Tibial artery (tissue), 4 donors: ENCODE results near the gene SMIM23.

Experiments used
- DNase-seq, 2 donors: peaks; one replicate each; pipeline ENCODE4 v3.0.0-alpha.2; 2019
- H3K27ac ChIP-seq, 2 donors: fragments of 200-600 bp; sonication (generic) in 1 of 2; 1 replicate in 1 of 2; 2 replicates in 1 of 2; pipeline ENCODE4 v1.5.1; 2018 to 2019; ENCODE audit warnings: mild to moderate bottlenecking in 1 of 2
- H3K27me3 ChIP-seq, 2 donors: fragments of 200-600 bp; sonication (generic) in 1 of 2; one replicate each; pipeline versions ENCODE4 v1.5.1 to v1.6.0; 2016 to 2019
- H3K36me3 ChIP-seq, 3 donors: fragments of 200-600 bp; sonication (generic) in 2 of 3; one replicate each; pipeline ENCODE4 v1.5.1; 2016 to 2019; ENCODE audit warnings: mild to moderate bottlenecking in 2 of 3
- H3K4me1 ChIP-seq, 4 donors: fragments of 200-600 bp; sonication (generic) in 2 of 4; 1 replicate in 3 of 4; 2 replicates in 1 of 4; pipeline ENCODE4 v1.5.1; 2016 to 2019
- H3K4me3 ChIP-seq, 2 donors: fragments of 200-600 bp; sonication (generic) in 1 of 2; 1 replicate in 1 of 2; 2 replicates in 1 of 2; pipeline ENCODE4 v1.5.1; 2018 to 2019; ENCODE audit warnings: mild to moderate bottlenecking in 2 of 2
- H3K9me3 ChIP-seq, 3 donors: fragments of 200-600 bp; sonication (generic) in 1 of 3; one replicate each; pipeline ENCODE4 v1.5.1; 2016 to 2019
- intact Hi-C: fragments of 100-400 bp; cut with DNase I; formaldehyde crosslinking; loops from one replicate; pipeline ENCODE4 v1.15.0; 2023; ENCODE audit warnings: low total_unique reads
- TF ChIP-seq, protein P1 (sequence below), 2 experiments: fragments of 200-600 bp in 1 of 2; fragments of 450-650 bp in 1 of 2; IDR thresholded peaks; one replicate each; pipeline ENCODE4 v1.5.1; 2017 to 2019; ENCODE audit warnings: antibody characterized with exemption in 2 of 2, mild to moderate bottlenecking in 1 of 2, moderate library complexity in 1 of 2

SMIM23 gene

DNA sequence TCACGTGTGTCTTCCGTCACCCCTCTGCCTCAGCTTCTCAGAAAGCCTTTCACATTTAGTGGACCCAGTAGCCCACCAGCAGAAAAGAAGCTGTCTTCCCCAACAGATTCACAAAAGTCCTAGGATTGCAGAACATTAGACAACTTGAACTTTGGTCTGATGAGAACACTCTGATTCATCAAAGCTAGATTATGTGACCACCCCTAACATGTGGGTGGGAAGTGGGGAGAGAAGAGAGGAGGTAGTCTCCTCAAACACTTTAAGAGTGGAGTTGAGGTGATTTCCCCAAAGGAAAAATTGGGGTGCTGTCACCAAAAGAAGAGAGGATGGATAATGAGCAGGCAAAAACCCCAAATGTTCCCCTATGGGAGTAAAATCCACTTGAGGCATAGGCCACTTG, 41.4 kb upstream of the SMIM23 start:
- TF ChIP-seq, protein P1, sequence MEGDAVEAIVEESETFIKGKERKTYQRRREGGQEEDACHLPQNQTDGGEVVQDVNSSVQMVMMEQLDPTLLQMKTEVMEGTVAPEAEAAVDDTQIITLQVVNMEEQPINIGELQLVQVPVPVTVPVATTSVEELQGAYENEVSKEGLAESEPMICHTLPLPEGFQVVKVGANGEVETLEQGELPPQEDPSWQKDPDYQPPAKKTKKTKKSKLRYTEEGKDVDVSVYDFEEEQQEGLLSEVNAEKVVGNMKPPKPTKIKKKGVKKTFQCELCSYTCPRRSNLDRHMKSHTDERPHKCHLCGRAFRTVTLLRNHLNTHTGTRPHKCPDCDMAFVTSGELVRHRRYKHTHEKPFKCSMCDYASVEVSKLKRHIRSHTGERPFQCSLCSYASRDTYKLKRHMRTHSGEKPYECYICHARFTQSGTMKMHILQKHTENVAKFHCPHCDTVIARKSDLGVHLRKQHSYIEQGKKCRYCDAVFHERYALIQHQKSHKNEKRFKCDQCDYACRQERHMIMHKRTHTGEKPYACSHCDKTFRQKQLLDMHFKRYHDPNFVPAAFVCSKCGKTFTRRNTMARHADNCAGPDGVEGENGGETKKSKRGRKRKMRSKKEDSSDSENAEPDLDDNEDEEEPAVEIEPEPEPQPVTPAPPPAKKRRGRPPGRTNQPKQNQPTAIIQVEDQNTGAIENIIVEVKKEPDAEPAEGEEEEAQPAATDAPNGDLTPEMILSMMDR (IDR thresholded peaks at IDR 0.05): no peak
- Histone ChIP-seq H3K4me3 (no peak overlapping the region), H3K4me1 (peaks cover 0 to 20% (median 0%) of the 10 kb centered on the region in 4 donors), H3K27me3 (no peaks in the 10 kb centered on the region), H3K36me3 (no peaks in the 10 kb centered on the region), H3K27ac (no peak overlapping the region), H3K9me3 (no peaks in the 10 kb centered on the region)
- no peak for DNase-seq
- intact Hi-C loops: loop anchor here (10.0 kb wide), 1 partner anchor 161 kb away; no protein-coding TSS in a partner anchor

DNA sequence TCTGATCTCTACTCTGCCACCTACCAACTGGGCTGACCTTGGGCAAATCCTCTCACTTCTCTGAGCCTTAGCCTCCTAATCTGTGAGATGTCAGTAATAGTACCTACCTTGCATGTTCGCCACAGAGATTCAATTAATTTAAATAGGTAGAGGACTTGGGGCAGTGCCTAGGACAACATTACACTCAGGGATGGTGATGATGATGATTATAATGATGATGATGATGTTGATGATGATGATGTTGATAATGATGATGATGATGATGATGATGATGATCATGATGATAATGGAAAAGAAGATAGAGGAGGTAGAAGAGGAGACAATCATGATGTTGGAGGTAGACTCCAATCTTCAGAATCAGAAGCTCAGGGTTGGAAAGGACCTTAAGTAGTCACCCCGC, 40.7 kb upstream of the SMIM23 start:
- TF ChIP-seq, protein P1 (IDR thresholded peaks at IDR 0.05): no peak
- Histone ChIP-seq H3K4me3 (no peak overlapping the region), H3K36me3 (no peaks in the 10 kb centered on the region), H3K4me1 (peaks cover 0 to 26% (median 3%) of the 10 kb centered on the region in 4 donors), H3K27me3 (no peaks in the 10 kb centered on the region), H3K27ac (no peak overlapping the region), H3K9me3 (no peaks in the 10 kb centered on the region)
- DNase-seq: no peak
- intact Hi-C loops: loop anchor here (10.0 kb wide), 1 partner anchor 160 kb away; no protein-coding TSS in a partner anchor

DNA sequence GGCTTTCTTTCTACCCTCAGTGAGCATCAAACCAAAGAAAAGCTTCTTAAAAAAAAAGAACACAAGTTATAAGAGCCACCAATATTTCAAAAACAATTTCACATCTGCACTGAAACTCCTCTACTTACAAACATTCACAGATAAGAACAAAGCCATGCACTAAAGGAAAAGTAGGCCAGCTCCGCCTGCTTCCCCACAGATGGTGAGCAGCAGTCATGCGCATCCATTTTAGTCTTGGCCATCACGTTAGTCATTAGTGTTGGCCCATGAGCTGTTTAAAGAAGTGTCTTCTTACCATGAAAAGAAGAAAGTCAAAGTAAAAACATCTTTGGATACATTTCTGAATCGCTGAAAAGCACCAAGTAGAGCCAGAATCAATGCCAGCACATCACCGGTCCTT, 40.0 kb upstream of the SMIM23 start:
- intact Hi-C loops: loop anchor here (10.0 kb wide), 1 partner anchor 159 kb away; no protein-coding TSS in a partner anchor
- H3K4me3 ChIP-seq: no peak overlapping the region
- H3K27me3 ChIP-seq: no peaks in the 10 kb centered on the region
- no peak for DNase-seq
- no peaks in the 10 kb centered on the region for H3K36me3 ChIP-seq
- H3K4me1 ChIP-seq: peaks cover 0 to 34% (median 8%) of the 10 kb centered on the region in 4 donors
- no peak overlapping the region for H3K27ac ChIP-seq
- TF ChIP-seq, protein P1 (IDR thresholded peaks at IDR 0.05): no peak
- H3K9me3 ChIP-seq: no peaks in the 10 kb centered on the region

- H3K36me3 ChIP-seq: no peaks in the 10 kb centered on the region
- peaks cover 0 to 26% (median 10%) of the 10 kb centered on the region in 4 donors for H3K4me1 ChIP-seq
- no peaks in the 10 kb centered on the region for H3K27me3 ChIP-seq
- no peak overlapping the region for H3K27ac ChIP-seq
- H3K9me3 ChIP-seq: no peaks in the 10 kb centered on the region
- H3K4me3 ChIP-seq: no peak overlapping the region
- DNase-seq: peak in 1 of 2 donors; percentile 19
- intact Hi-C loops: loop anchor here (10.0 kb wide), 1 partner anchor 158 kb away; no protein-coding TSS in a partner anchor
- TF ChIP-seq, protein P1 (IDR thresholded peaks at IDR 0.05): no peak
These were observed 38.4 kb upstream of the SMIM23 start for GRCh38 chr5:171747061-171747859.

GRCh38 chr5:171748720-171749119, 36.9 kb upstream of the SMIM23 start:
- TF ChIP-seq, protein P1 (IDR thresholded peaks at IDR 0.05): no peak
- no peak overlapping the region for H3K4me3 ChIP-seq
- no peaks in the 10 kb centered on the region for H3K36me3 ChIP-seq
- no peaks in the 10 kb centered on the region for H3K9me3 ChIP-seq
- H3K4me1 ChIP-seq: peaks cover 0 to 26% (median 10%) of the 10 kb centered on the region in 4 donors
- no peaks in the 10 kb centered on the region for H3K27me3 ChIP-seq
- DNase-seq: peak in 1 of 2 donors; percentile 60
- intact Hi-C loops: loop anchor here (10.0 kb wide), 1 partner anchor 156 kb away; no protein-coding TSS in a partner anchor
- H3K27ac ChIP-seq: no peak overlapping the region
